ENCODE results near the gene ARL15. TPM values are rescaled to one million over a fixed set of nuclear protein-coding genes. Genes with fewer than 3 reads are reported as not detected.
A peak's percentile ranks its signal among the peaks of the same experiment; 100 is the strongest.

Gene ARL15
- total and polyA plus RNA-seq, 5 donors from 2014 or later, result 16.5 to 27.7 (median 19.1) TPM

GRCh38 chr5:53936481-53937352 is 373.7 kb downstream of the ARL15 start:
- Mint-ChIP-seq H3K27ac (no peak overlapping the region), H3K36me3 (peaks cover 29% of the 10 kb centered on the region), H3K27me3 (no peaks in the 10 kb centered on the region), H3K9me3 (no peaks in the 10 kb centered on the region), H3K4me3 (no peak overlapping the region), H3K4me1 (no peaks in the 10 kb centered on the region)
- Histone ChIP-seq H3K4me3 (ENCODE audit: low read depth, low read length) (no peak overlapping the region), H3K36me3 (ENCODE audit: control insufficient read depth, insufficient read depth, low read length) (no peaks in the 10 kb centered on the region), H3K9me3 (ENCODE audit: control insufficient read depth in 2 of 2, low read length in 2 of 2) (no peaks in the 10 kb centered on the region), H3K27ac (ENCODE audit: insufficient read depth, low read length, poor library complexity, severe bottlenecking) (no peak overlapping the region), H3K4me1 (ENCODE audit: control insufficient read depth, insufficient read depth, low read length, poor library complexity, severe bottlenecking) (no peaks in the 10 kb centered on the region), H3K27me3 (ENCODE audit: control insufficient read depth, insufficient read depth, low read length) (no peaks in the 10 kb centered on the region)
- ATAC-seq (ENCODE audit: low read depth in 2 of 2), result no peak
- no peak for DNase-seq

GRCh38 chr5:53934151-53934820 is 376.1 kb downstream of the ARL15 start:
- Mint-ChIP-seq H3K36me3 (peaks cover 22% of the 10 kb centered on the region), H3K27me3 (no peaks in the 10 kb centered on the region), H3K9me3 (no peaks in the 10 kb centered on the region), H3K4me1 (no peaks in the 10 kb centered on the region), H3K4me3 (no peak overlapping the region), H3K27ac (no peak overlapping the region)
- ATAC-seq (ENCODE audit: low read depth in 2 of 2), result no peak
- no peaks in the 10 kb centered on the region for H3K36me3 ChIP-seq (ENCODE audit: control insufficient read depth, insufficient read depth, low read length)
- no peaks in the 10 kb centered on the region for H3K4me1 ChIP-seq (ENCODE audit: control insufficient read depth, insufficient read depth, low read length, poor library complexity, severe bottlenecking)
- no peak overlapping the region for H3K27ac ChIP-seq (ENCODE audit: insufficient read depth, low read length, poor library complexity, severe bottlenecking)
- no peak for DNase-seq
- no peaks in the 10 kb centered on the region for H3K27me3 ChIP-seq (ENCODE audit: control insufficient read depth, insufficient read depth, low read length)
- no peak overlapping the region for H3K4me3 ChIP-seq (ENCODE audit: low read depth, low read length)
- H3K9me3 ChIP-seq (ENCODE audit: control insufficient read depth in 2 of 2, low read length in 2 of 2), result no peaks in the 10 kb centered on the region

- Histone ChIP-seq H3K4me3 (ENCODE audit: low read depth, low read length) (no peak overlapping the region), H3K9me3 (ENCODE audit: control insufficient read depth in 2 of 2, low read length in 2 of 2) (no peaks in the 10 kb centered on the region), H3K27me3 (ENCODE audit: control insufficient read depth, insufficient read depth, low read length) (no peaks in the 10 kb centered on the region), H3K4me1 (ENCODE audit: control insufficient read depth, insufficient read depth, low read length, poor library complexity, severe bottlenecking) (no peaks in the 10 kb centered on the region), H3K27ac (ENCODE audit: insufficient read depth, low read length, poor library complexity, severe bottlenecking) (no peak overlapping the region), H3K36me3 (ENCODE audit: control insufficient read depth, insufficient read depth, low read length) (no peaks in the 10 kb centered on the region)
- Mint-ChIP-seq H3K9me3 (no peaks in the 10 kb centered on the region), H3K27me3 (no peaks in the 10 kb centered on the region), H3K36me3 (peaks cover 8% of the 10 kb centered on the region), H3K27ac (no peak overlapping the region), H3K4me1 (peaks cover 0 to under 1% (median 0%) of the 10 kb centered on the region in 4 donors), H3K4me3 (no peak overlapping the region)
- ATAC-seq (ENCODE audit: low read depth in 2 of 2) (no peak), DNase-seq (no peak)
Measured at GRCh38 chr5:53932351-53932750, 378.0 kb downstream of the ARL15 start.

GRCh38 chr5:53930457-53930856 is 379.9 kb downstream of the ARL15 start:
- H3K9me3 Mint-ChIP-seq, result no peaks in the 10 kb centered on the region
- no peaks in the 10 kb centered on the region for H3K4me1 ChIP-seq (ENCODE audit: control insufficient read depth, insufficient read depth, low read length, poor library complexity, severe bottlenecking)
- peaks cover 0 to 2% (median 0%) of the 10 kb centered on the region in 4 donors for H3K4me1 Mint-ChIP-seq
- H3K27me3 Mint-ChIP-seq, result no peaks in the 10 kb centered on the region
- peaks cover 3% of the 10 kb centered on the region for H3K36me3 Mint-ChIP-seq
- H3K36me3 ChIP-seq (ENCODE audit: control insufficient read depth, insufficient read depth, low read length), result no peaks in the 10 kb centered on the region
- H3K27ac Mint-ChIP-seq, result no peak overlapping the region
- no peak overlapping the region for H3K4me3 Mint-ChIP-seq
- H3K4me3 ChIP-seq (ENCODE audit: low read depth, low read length), result no peak overlapping the region
- H3K9me3 ChIP-seq (ENCODE audit: control insufficient read depth in 2 of 2, low read length in 2 of 2), result no peaks in the 10 kb centered on the region
- ATAC-seq (ENCODE audit: low read depth in 2 of 2), result no peak
- no peaks in the 10 kb centered on the region for H3K27me3 ChIP-seq (ENCODE audit: control insufficient read depth, insufficient read depth, low read length)
- H3K27ac ChIP-seq (ENCODE audit: insufficient read depth, low read length, poor library complexity, severe bottlenecking), result no peak overlapping the region
- no peak for DNase-seq

- Mint-ChIP-seq H3K27me3 (no peaks in the 10 kb centered on the region), H3K27ac (no peak overlapping the region), H3K4me1 (peaks cover 0 to 2% (median 0%) of the 10 kb centered on the region in 4 donors), H3K4me3 (no peak overlapping the region), H3K36me3 (peaks cover 3% of the 10 kb centered on the region), H3K9me3 (no peaks in the 10 kb centered on the region)
- H3K9me3 ChIP-seq (ENCODE audit: control insufficient read depth in 2 of 2, low read length in 2 of 2), result no peaks in the 10 kb centered on the region
- H3K4me1 ChIP-seq (ENCODE audit: control insufficient read depth, insufficient read depth, low read length, poor library complexity, severe bottlenecking), result no peaks in the 10 kb centered on the region
- ATAC-seq (ENCODE audit: low read depth in 2 of 2) (no peak), DNase-seq (no peak)
- H3K36me3 ChIP-seq (ENCODE audit: control insufficient read depth, insufficient read depth, low read length), result no peaks in the 10 kb centered on the region
- H3K27me3 ChIP-seq (ENCODE audit: control insufficient read depth, insufficient read depth, low read length), result no peaks in the 10 kb centered on the region
- H3K27ac ChIP-seq (ENCODE audit: insufficient read depth, low read length, poor library complexity, severe bottlenecking), result no peak overlapping the region
- no peak overlapping the region for H3K4me3 ChIP-seq (ENCODE audit: low read depth, low read length)
Measured at GRCh38 chr5:53929570-53929969, 380.8 kb downstream of the ARL15 start.

GRCh38 chr5:53929152-53929551 is 381.2 kb downstream of the ARL15 start:
- no peaks in the 10 kb centered on the region for H3K4me1 ChIP-seq (ENCODE audit: control insufficient read depth, insufficient read depth, low read length, poor library complexity, severe bottlenecking)
- peaks cover 6% of the 10 kb centered on the region for H3K36me3 Mint-ChIP-seq
- H3K36me3 ChIP-seq (ENCODE audit: control insufficient read depth, insufficient read depth, low read length), result no peaks in the 10 kb centered on the region
- DNase-seq, result no peak
- no peaks in the 10 kb centered on the region for H3K9me3 ChIP-seq (ENCODE audit: control insufficient read depth in 2 of 2, low read length in 2 of 2)
- peaks cover 0 to 2% (median 0%) of the 10 kb centered on the region in 4 donors for H3K4me1 Mint-ChIP-seq
- no peaks in the 10 kb centered on the region for H3K27me3 ChIP-seq (ENCODE audit: control insufficient read depth, insufficient read depth, low read length)
- no peaks in the 10 kb centered on the region for H3K9me3 Mint-ChIP-seq
- no peak overlapping the region for H3K4me3 Mint-ChIP-seq
- H3K4me3 ChIP-seq (ENCODE audit: low read depth, low read length), result no peak overlapping the region
- H3K27me3 Mint-ChIP-seq, result no peaks in the 10 kb centered on the region
- no peak overlapping the region for H3K27ac Mint-ChIP-seq
- no peak overlapping the region for H3K27ac ChIP-seq (ENCODE audit: insufficient read depth, low read length, poor library complexity, severe bottlenecking)
- no peak for ATAC-seq (ENCODE audit: low read depth in 2 of 2)

- ATAC-seq (ENCODE audit: low read depth in 2 of 2) (no peak), DNase-seq (no peak)
- no peak overlapping the region for H3K27ac ChIP-seq (ENCODE audit: insufficient read depth, low read length, poor library complexity, severe bottlenecking)
- Mint-ChIP-seq H3K36me3 (peaks cover 6% of the 10 kb centered on the region), H3K4me1 (peaks cover 0 to 2% (median 0%) of the 10 kb centered on the region in 4 donors), H3K27me3 (no peaks in the 10 kb centered on the region), H3K27ac (peak overlapping the region in 1 of 3 donors; percentile 38), H3K4me3 (no peak overlapping the region), H3K9me3 (no peaks in the 10 kb centered on the region)
- H3K27me3 ChIP-seq (ENCODE audit: control insufficient read depth, insufficient read depth, low read length), result no peaks in the 10 kb centered on the region
- H3K4me1 ChIP-seq (ENCODE audit: control insufficient read depth, insufficient read depth, low read length, poor library complexity, severe bottlenecking), result no peaks in the 10 kb centered on the region
- H3K9me3 ChIP-seq (ENCODE audit: control insufficient read depth in 2 of 2, low read length in 2 of 2), result no peaks in the 10 kb centered on the region
- H3K4me3 ChIP-seq (ENCODE audit: low read depth, low read length), result no peak overlapping the region
- no peaks in the 10 kb centered on the region for H3K36me3 ChIP-seq (ENCODE audit: control insufficient read depth, insufficient read depth, low read length)
Measured at GRCh38 chr5:53928641-53929040, 381.7 kb downstream of the ARL15 start.
